GM18520 (cell line): ENCODE data around the gene HS6ST3.
A peak's percentile ranks its signal among the peaks of the same experiment; 100 is the strongest.

Source experiments
- ATAC-seq: cut with Tn5 transposase; IDR thresholded peaks from one replicate; pipeline ENCODE4 v1.9.1; 2021; ENCODE audit not compliant: unreplicated experiment

The HS6ST3 gene

GRCh38 chr13:96646515-96647211 is 556.8 kb downstream of the HS6ST3 start:
- no peak for ATAC-seq

DNA sequence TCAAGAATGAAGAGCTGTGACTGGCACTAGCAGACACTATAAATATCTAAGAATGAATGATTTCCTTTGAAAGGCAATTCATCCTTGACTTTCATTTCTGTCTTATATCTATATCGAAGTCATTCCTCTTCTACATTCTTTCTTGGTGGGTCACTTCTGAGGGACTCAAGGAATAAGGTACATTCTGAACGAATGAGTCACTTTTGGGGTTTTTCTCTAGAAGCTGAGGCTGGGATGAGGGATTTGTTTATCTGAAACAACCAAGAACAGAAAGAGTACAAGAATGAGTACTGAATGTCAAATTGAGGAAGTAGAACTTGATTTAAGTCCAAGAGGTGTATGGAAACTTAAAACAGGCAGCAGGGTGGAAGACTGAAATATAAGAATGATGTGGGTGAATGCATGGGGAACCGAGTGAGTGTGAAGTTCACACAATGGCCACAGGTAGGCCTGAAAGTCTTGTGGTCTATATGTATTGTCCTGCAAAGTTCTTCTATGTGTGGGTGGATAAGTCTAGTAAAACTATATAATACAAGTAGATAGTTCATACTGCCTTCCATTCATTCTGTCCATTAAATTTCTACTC is 560.5 kb downstream of the HS6ST3 start:
- ATAC-seq, result peak; percentile 79

- no peak for ATAC-seq
Observed at GRCh38 chr13:96651598-96651997, 561.7 kb downstream of the HS6ST3 start.

GRCh38 chr13:96652506-96652905 is 562.6 kb downstream of the HS6ST3 start:
- no peak for ATAC-seq

GRCh38 chr13:96661612-96662011 is 571.7 kb downstream of the HS6ST3 start:
- ATAC-seq, result no peak

- ATAC-seq, result no peak
Observed at GRCh38 chr13:96662036-96662435, 572.1 kb downstream of the HS6ST3 start.

- ATAC-seq, result no peak
Observed at GRCh38 chr13:96667294-96668018, 577.5 kb downstream of the HS6ST3 start.

DNA sequence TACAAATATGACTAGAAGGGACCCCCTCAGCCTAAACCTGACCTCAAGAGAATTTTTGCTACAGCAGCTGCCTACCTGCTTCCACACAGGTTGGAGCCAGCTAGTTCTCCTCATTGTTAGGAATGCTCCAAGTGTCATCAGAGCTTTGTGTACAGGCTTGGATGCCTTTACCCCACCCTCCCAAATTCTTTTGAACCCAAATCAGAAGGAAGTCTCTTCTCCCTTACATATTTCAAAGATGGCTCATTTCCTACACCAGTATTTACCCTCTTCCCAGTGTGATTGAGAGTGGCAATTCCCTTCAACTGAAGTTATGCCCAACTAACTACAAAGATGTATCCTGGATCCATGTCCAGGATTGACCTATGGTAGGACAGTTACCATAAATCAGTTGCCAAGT is 581.2 kb downstream of the HS6ST3 start:
- no peak for ATAC-seq

- ATAC-seq, result no peak
Observed at GRCh38 chr13:96672016-96672415, 582.1 kb downstream of the HS6ST3 start.

DNA sequence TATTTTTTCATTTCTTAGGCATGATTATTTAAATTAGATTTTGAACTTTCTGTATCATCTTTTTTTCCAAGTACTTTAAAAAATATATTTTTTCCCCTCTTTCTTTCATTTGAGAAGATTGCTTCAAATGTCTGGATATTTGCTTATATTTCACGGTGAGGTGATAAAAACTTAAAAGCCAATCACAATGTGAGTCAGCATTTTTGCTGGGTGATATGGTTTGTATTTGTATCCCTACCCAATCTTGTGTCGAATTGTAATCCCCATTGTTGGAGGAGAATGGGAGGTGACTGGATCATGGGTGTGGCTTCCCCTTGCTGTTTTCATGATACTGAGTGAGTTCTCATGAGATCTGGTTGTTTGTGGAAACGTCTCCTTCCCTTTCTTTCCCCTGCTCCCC is 583.9 kb downstream of the HS6ST3 start:
- ATAC-seq, result no peak

DNA sequence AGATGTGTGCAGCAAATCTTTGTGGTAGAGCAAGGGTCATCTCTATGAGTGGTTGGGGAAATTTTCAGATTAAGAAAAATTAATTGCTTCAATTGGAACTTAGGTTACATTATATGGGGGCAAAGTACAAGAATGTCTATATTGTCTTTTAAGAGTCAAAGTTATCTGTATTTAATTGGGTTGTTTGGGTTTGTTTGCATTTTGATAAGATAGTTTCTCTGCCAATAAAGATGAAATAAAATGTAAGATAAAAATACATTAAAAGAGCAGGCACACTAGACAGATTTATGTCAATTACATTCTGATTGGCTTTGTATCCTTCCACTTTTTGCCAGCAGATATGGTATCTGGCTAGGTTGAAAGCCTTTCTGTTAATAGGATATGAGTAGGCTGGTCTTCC is 587.1 kb downstream of the HS6ST3 start:
- ATAC-seq, result no peak

GRCh38 chr13:96678801-96679200 is 588.9 kb downstream of the HS6ST3 start:
- no peak for ATAC-seq

GRCh38 chr13:96680898-96681297 is 591.0 kb downstream of the HS6ST3 start:
- ATAC-seq, result no peak

GRCh38 chr13:96681766-96682165 is 591.9 kb downstream of the HS6ST3 start:
- no peak for ATAC-seq

- no peak for ATAC-seq
Observed at GRCh38 chr13:96684469-96684868, 594.6 kb downstream of the HS6ST3 start.

DNA sequence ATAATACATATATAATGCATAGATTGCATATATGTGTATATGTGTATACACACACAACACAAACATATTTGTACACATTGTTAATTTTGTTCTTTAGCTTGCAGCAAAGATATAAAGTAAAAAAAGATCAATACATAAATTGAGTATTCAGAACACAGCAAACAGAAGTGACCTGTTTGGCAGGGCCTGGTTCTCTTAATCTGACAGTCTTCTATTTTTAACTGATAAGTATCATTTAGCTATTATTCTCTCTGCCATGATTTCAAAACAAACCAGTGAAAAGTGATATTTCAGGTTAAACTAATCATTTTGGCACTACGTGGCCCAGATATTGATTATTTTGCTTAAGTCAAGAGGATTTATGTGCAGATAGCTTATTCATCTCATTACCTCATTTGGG is 595.0 kb downstream of the HS6ST3 start:
- ATAC-seq, result no peak

DNA sequence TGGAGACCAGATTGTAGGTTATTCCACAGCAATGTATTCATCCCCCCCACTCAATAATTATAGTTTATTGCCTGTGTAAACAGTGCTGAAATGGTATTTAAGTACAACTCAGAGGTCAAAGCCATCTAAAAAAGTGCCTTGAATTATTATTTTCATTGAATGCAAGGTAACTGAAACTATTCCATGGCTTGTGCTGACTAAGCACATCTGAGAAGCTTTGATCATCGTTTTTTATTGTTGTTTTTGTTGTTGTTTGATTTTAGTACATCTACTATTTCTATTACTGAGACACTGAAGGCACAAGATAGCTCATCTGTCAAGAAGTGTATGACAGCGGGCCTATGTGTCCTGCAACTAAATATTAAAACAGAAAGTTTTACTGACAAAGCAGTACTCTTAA is 596.4 kb downstream of the HS6ST3 start:
- ATAC-seq, result no peak

DNA sequence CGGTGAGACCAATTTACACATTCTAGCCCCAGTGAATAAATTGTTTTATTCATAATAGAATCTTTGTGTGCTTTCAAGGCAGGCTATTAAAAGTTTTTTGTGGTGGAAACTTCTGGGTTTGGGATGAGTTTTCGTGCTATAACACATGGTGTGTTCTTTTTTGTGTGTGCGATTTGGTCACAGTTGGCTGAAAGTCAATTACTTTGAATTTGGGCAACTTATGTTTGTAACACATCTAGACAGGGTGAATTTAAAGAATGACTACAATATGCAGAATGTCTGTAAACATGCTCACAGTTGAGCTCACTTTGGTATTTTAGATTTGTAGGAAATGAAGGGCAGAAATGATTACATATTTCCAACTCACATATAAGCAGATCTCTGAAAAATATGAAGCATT is 597.3 kb downstream of the HS6ST3 start:
- ATAC-seq, result no peak

DNA sequence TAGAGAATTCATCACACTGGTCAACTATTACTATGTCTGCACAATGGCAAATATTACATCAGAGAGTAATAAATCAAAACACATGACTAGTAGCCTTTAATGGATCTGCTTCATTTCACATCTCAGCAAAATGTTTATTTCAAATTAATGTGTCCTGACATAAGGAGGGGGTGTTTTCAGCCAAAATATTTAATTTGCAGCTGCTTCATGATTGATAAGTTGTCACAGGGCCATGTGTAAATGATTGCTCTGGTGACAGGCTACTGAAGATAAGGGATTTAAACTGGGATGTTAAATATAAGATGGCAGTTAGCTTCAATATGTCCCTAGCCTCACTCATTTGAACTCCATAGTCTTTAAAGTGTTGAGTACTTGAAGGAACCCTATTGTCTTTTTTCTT is 601.1 kb downstream of the HS6ST3 start:
- no peak for ATAC-seq

DNA sequence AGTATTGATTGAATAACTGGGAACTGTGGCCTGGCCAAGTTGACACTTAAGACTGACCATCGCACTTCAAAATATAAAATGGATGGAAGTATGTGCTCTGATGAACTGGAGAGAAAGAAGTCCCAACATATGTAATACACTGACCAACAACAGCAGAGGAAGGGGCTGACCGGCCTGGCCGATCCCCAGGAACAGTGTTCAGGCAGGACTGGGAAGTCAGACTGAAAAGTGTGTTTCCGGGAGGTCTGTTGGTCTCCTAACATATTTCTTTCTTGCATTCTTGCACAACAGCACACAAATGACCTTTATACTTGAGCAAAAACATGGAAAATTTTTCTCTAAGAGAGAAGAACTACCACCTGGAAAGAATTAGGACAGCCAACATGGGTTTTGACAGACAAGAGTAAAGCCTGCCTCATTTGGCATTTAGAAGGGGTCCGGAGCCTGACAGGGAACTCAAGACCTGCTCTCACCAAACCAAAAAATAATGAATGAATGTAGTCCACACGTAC is 606.5 kb downstream of the HS6ST3 start:
- ATAC-seq, result no peak

DNA sequence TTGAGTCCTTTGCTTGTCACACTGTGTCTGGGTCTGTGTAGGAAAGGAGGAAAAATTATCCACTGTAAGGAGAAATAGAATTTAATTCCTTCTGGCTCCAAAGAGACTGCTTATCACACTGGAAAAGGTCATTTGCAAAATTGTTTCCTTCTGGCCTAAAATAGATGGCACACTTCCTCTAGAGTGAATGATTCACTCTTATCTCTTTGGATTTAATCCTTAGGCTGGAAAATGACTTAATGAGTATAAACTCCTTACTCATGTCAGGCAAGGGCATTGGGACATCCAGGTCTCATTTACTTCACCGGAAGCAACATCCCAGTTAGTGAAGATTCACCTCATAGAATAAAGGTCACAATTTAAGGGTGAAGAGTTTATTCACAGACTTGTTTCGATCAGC is 610.8 kb downstream of the HS6ST3 start:
- ATAC-seq, result no peak

DNA sequence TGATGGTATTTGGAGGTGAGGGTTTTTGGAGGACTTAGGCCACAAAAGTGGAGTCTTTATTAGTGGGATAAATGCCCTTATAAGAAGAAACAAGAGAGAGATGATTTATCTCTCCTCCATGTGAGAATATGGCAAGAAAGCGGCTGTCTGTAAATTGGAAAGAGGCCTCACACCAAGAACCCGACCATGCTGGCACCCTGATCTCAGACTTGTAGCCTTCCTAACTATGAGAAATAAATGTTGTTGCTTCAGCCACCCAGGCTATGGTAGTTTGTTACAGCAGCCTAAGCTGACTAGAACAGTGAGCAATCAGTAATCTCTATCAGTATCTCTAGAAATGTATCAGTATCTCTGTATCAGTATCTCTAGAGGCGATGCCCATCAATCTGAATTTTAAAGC is 617.2 kb downstream of the HS6ST3 start:
- ATAC-seq, result no peak
